Fibroblast of villous mesenchyme (primary cell): ENCODE data around the gene VGLL4. TPM values are rescaled to one million over a fixed set of nuclear protein-coding genes. Genes with fewer than 3 reads are reported as not detected.

Source experiments
- DNase-seq: peaks from one replicate; pipeline ENCODE4 v3.0.0-alpha.2; 2010; ENCODE audit warnings: low read depth
- H3K4me3 ChIP-seq: 2 replicates; pipeline ENCODE4 v1.5.1; 2011; ENCODE audit warnings: low read depth, mild to moderate bottlenecking, low read length
- CTCF ChIP-seq: IDR thresholded peaks from 2 replicates; pipeline ENCODE4 v1.5.1; 2012; ENCODE audit warnings: low read depth, mild to moderate bottlenecking, low read length; ENCODE audit not compliant: insufficient read depth
- total RNA-seq: library from RNA; depleted of rRNA; stranded (reverse); fragments of >200 nt; gene quantifications from 2 replicates; pipeline ENCODE4 v1.2.3, GENCODE V29; 2012

VGLL4 gene
- total RNA-seq, 1 donor = 65.6 TPM

GRCh38 chr3:11609481-11609880, 34.2 kb downstream of the VGLL4 start:
- no peak for DNase-seq
- TF ChIP-seq CTCF = no peak
- peak overlapping the region; percentile 29 for H3K4me3 ChIP-seq

- no peak for TF ChIP-seq CTCF
- H3K4me3 ChIP-seq = no peak overlapping the region
- peak; percentile 70 for DNase-seq
Observed at GRCh38 chr3:11607816-11608215, 35.9 kb downstream of the VGLL4 start.

GRCh38 chr3:11606865-11607440, 36.8 kb downstream of the VGLL4 start:
- no peak for DNase-seq
- no peak for TF ChIP-seq CTCF
- no peak overlapping the region for H3K4me3 ChIP-seq

GRCh38 chr3:11606090-11606784, 37.5 kb downstream of the VGLL4 start:
- H3K4me3 ChIP-seq = no peak overlapping the region
- DNase-seq = no peak
- no peak for TF ChIP-seq CTCF

- TF ChIP-seq CTCF = no peak
- DNase-seq = no peak
- no peak overlapping the region for H3K4me3 ChIP-seq
Observed at GRCh38 chr3:11605398-11605797, 38.3 kb downstream of the VGLL4 start.

GRCh38 chr3:11604139-11604892, 39.4 kb downstream of the VGLL4 start:
- peak overlapping the region; percentile 29 for H3K4me3 ChIP-seq
- DNase-seq = peak; percentile 96
- no peak for TF ChIP-seq CTCF
